SK-N-SH (cell line): ENCODE results near the gene CRYBA2.

Source experiments
- CTCF ChIP-seq: fragments of 200-600 bp; sonication (generic); IDR thresholded peaks from 2 replicates; pipeline ENCODE4 v1.6.1; 2017; ENCODE audit warnings: antibody characterized with exemption, mild to moderate bottlenecking, moderate library complexity
- EP300 ChIP-seq, 2 experiments: IDR thresholded peaks; 2 replicates each; pipeline versions ENCODE4 v1.4.0 to v1.6.1; 2012; ENCODE audit warnings: borderline replicate concordance in 1 of 2, low read depth in 1 of 2, low read length in 1 of 2
- MXI1 ChIP-seq: IDR thresholded peaks from 2 replicates; pipeline ENCODE4 v1.6.1; 2012; ENCODE audit warnings: mild to moderate bottlenecking, low read depth, low read length, improper control_type of control experiment
- RFX5 ChIP-seq: IDR thresholded peaks from 2 replicates; pipeline ENCODE4 v1.6.1; 2012; ENCODE audit warnings: mild to moderate bottlenecking, improper control_type of control experiment, low read length
- USF1 ChIP-seq: IDR thresholded peaks from 2 replicates; pipeline ENCODE4 v1.4.0; 2012; ENCODE audit warnings: low read depth, borderline replicate concordance

GRCh38 chr2:218983934-218984238 is 9.3 kb downstream of the CRYBA2 start:
- TF ChIP-seq CTCF (no peak), USF1 (no peak), RFX5 (no peak), MXI1 (no peak), EP300 (IDR thresholded peaks at IDR 0.05; ENCODE audit: borderline replicate concordance in 1 of 2, low read depth in 1 of 2, low read length in 1 of 2) (no peak)
